Head of caudate nucleus (tissue), 42 donors: ENCODE measurements around the gene B3GAT1.
"Not testable (repeated sequence)": the region's sequence is repeated elsewhere in the genome, so short reads cannot be mapped to it uniquely, and the experiment has no call there.

Experiments
- DNase-seq, 42 donors: peaks; one replicate each; pipeline versions ENCODE4 v3.0.0 to v3.0.0-alpha.2; 2020 to 2021; ENCODE audit warnings: mixed read lengths in 7 of 42
- intact Hi-C: fragments of 100-400 bp; cut with DNase I; formaldehyde crosslinking; loops from one replicate; pipeline ENCODE4 v1.15.0; 2022

Gene B3GAT1

GRCh38 chr11:134350381-134350780 lies 61.7 kb downstream of the B3GAT1 start:
- intact Hi-C loops: no loop called here

GRCh38 chr11:134349802-134350355 lies 62.2 kb downstream of the B3GAT1 start:
- peak in 4 of 42 donors; percentile 3 to 15 (median 8) for DNase-seq
- intact Hi-C loops: no loop called here

More at GRCh38 chr11:134350381-134350780, 61.7 kb downstream of the B3GAT1 start:
- peak in 2 of 42 donors; percentile 6 to 7 for DNase-seq

- no peak for DNase-seq
- intact Hi-C loops: no loop called here
Measured at GRCh38 chr11:134349109-134349801, 62.8 kb downstream of the B3GAT1 start.

GRCh38 chr11:134347441-134347840 lies 64.6 kb downstream of the B3GAT1 start:
- intact Hi-C loops: no loop called here

GRCh38 chr11:134346976-134347350 lies 65.1 kb downstream of the B3GAT1 start:
- intact Hi-C loops: no loop called here

More at GRCh38 chr11:134347441-134347840, 64.6 kb downstream of the B3GAT1 start:
- DNase-seq: peak in 3 of 42 donors; percentile 3 to 24 (median 3)

GRCh38 chr11:134346101-134346975 lies 65.7 kb downstream of the B3GAT1 start:
- intact Hi-C loops: no loop called here
- peak in 4 of 42 donors; percentile 6 to 29 (median 12) for DNase-seq

More at GRCh38 chr11:134346976-134347350, 65.1 kb downstream of the B3GAT1 start:
- DNase-seq: peak in 2 of 42 donors; percentile 7 to 21

GRCh38 chr11:134345237-134345550 lies 66.8 kb downstream of the B3GAT1 start:
- peak in 2 of 42 donors; percentile 14 to 19 for DNase-seq

GRCh38 chr11:134344497-134345236 lies 67.4 kb downstream of the B3GAT1 start:
- intact Hi-C loops: not testable (repeated sequence)
- peak in 5 of 42 donors; percentile 2 to 9 (median 5) for DNase-seq

More at GRCh38 chr11:134345237-134345550, 66.8 kb downstream of the B3GAT1 start:
- intact Hi-C loops: no loop called here

GRCh38 chr11:134343646-134344045 lies 68.4 kb downstream of the B3GAT1 start:
- intact Hi-C loops: no loop called here
- DNase-seq: peak in 2 of 42 donors; percentile 30 to 35

- peak in 1 of 42 donors; percentile 31 for DNase-seq
- intact Hi-C loops: no loop called here
Measured at GRCh38 chr11:134342572-134343340, 69.3 kb downstream of the B3GAT1 start.

GRCh38 chr11:134341805-134342571 lies 70.1 kb downstream of the B3GAT1 start:
- intact Hi-C loops: no loop called here
- peak in 2 of 42 donors; percentile 29 to 30 for DNase-seq

GRCh38 chr11:134340354-134340964 lies 71.6 kb downstream of the B3GAT1 start:
- intact Hi-C loops: no loop called here
- DNase-seq: no peak

GRCh38 chr11:134339756-134340155 lies 72.3 kb downstream of the B3GAT1 start:
- DNase-seq: no peak
- intact Hi-C loops: no loop called here

- intact Hi-C loops: no loop called here
- DNase-seq: no peak
Measured at GRCh38 chr11:134338654-134339053, 73.4 kb downstream of the B3GAT1 start.

GRCh38 chr11:134338068-134338467 lies 74.0 kb downstream of the B3GAT1 start:
- no peak for DNase-seq

GRCh38 chr11:134337051-134337450 lies 75.0 kb downstream of the B3GAT1 start:
- no peak for DNase-seq
- intact Hi-C loops: no loop called here

More at GRCh38 chr11:134338068-134338467, 74.0 kb downstream of the B3GAT1 start:
- intact Hi-C loops: no loop called here
